Fibroblast of pulmonary artery (primary cell): Measurements from ENCODE around the gene ASAP3.
A peak's percentile ranks its signal among the peaks of the same experiment; 100 is the strongest.

Experiments used
- DNase-seq: peaks from one replicate; pipeline ENCODE4 v3.0.0-alpha.2; 2010; ENCODE audit warnings: low read depth
- H3K4me3 ChIP-seq: replicated peaks from 2 replicates; pipeline ENCODE4 v1.5.1; 2011; ENCODE audit warnings: low read depth, mild to moderate bottlenecking, control low read depth, low read length, moderate library complexity
- CTCF ChIP-seq: IDR thresholded peaks from 2 replicates; pipeline ENCODE4 v1.5.1; 2011; ENCODE audit warnings: mild to moderate bottlenecking, control low read depth, low read length, inconsistent platforms; ENCODE audit errors: missing control alignments

The ASAP3 gene

GRCh38 chr1:23399229-23399628 lies 84.8 kb downstream of the ASAP3 start:
- no peak overlapping the region for H3K4me3 ChIP-seq
- TF ChIP-seq CTCF: no peak
- DNase-seq: no peak

GRCh38 chr1:23397908-23398307 lies 86.1 kb downstream of the ASAP3 start:
- DNase-seq: no peak
- no peak overlapping the region for H3K4me3 ChIP-seq
- TF ChIP-seq CTCF: no peak

- H3K4me3 ChIP-seq: no peak overlapping the region
- TF ChIP-seq CTCF: no peak
- DNase-seq: no peak
Observed at GRCh38 chr1:23396380-23396779, 87.6 kb downstream of the ASAP3 start.

GRCh38 chr1:23395849-23396248 lies 88.1 kb downstream of the ASAP3 start:
- no peak for TF ChIP-seq CTCF
- DNase-seq: no peak
- H3K4me3 ChIP-seq: no peak overlapping the region

- peak overlapping the region; percentile 2 for H3K4me3 ChIP-seq
- DNase-seq: no peak
- TF ChIP-seq CTCF: no peak
Observed at GRCh38 chr1:23395154-23395724, 88.7 kb downstream of the ASAP3 start.

- DNase-seq: peak; percentile 92
- TF ChIP-seq CTCF: peak; percentile 30
- H3K4me3 ChIP-seq: peak overlapping the region; percentile 2
Observed at GRCh38 chr1:23394684-23395083, 89.3 kb downstream of the ASAP3 start.

GRCh38 chr1:23394181-23394580 lies 89.8 kb downstream of the ASAP3 start:
- no peak for TF ChIP-seq CTCF
- peak; percentile 97 for DNase-seq

More at GRCh38 chr1:23394181-23394580, 89.8 kb downstream of the ASAP3 start:
- H3K4me3 ChIP-seq: no peak overlapping the region
